Fibroblast of lung (primary cell): ENCODE results near the gene MEF2A. TPM values are rescaled to one million over a fixed set of nuclear protein-coding genes. Genes with fewer than 3 reads are reported as not detected.

Source experiments
- DNase-seq, 2 donors: peaks; one replicate each; pipeline versions ENCODE4 v3.0.0 to v3.0.0-alpha.2; 2010; ENCODE audit warnings: low read depth in 2 of 2
- H2AFZ ChIP-seq: 2 replicates; pipeline ENCODE4 v1.5.1; 2012; ENCODE audit warnings: low read length, control low read depth, inconsistent platforms
- H3K27ac ChIP-seq: 2 replicates; pipeline ENCODE4 v1.5.1; 2011; ENCODE audit warnings: low read length, control low read depth; ENCODE audit not compliant: insufficient read depth
- H3K27me3 ChIP-seq: 2 replicates; pipeline ENCODE4 v1.5.1; 2011; ENCODE audit warnings: mild to moderate bottlenecking, low read length; ENCODE audit not compliant: control insufficient read depth, insufficient read depth
- H3K36me3 ChIP-seq: 2 replicates; pipeline ENCODE4 v1.5.1; 2011; ENCODE audit warnings: low read length; ENCODE audit not compliant: control insufficient read depth, insufficient read depth
- H3K4me1 ChIP-seq: 2 replicates; pipeline ENCODE4 v1.5.1; 2011; ENCODE audit warnings: low read length; ENCODE audit not compliant: control insufficient read depth, insufficient read depth; ENCODE audit errors: extremely low read depth
- H3K4me2 ChIP-seq: 2 replicates; pipeline ENCODE4 v1.5.1; 2011; ENCODE audit warnings: low read length, control low read depth; ENCODE audit not compliant: insufficient read depth; ENCODE audit errors: extremely low read depth
- H3K4me3 ChIP-seq, 4 experiments: fragments of 200-600 bp in 1 of 4; sonication (generic) in 1 of 4; replicated peaks in 1 of 4; 2 replicates each; pipeline ENCODE4 v1.5.1; 2011 to 2016; ENCODE audit warnings: low read length in 4 of 4, low read depth in 3 of 4, mild to moderate bottlenecking in 3 of 4, control low read depth in 2 of 4, inconsistent platforms in 1 of 4, mixed read lengths in 1 of 4; ENCODE audit not compliant: insufficient read depth in 1 of 4; ENCODE audit errors: control extremely low read depth in 1 of 4
- H3K79me2 ChIP-seq: 2 replicates; pipeline ENCODE4 v1.5.1; 2012; ENCODE audit warnings: mild to moderate bottlenecking, low read length, inconsistent platforms; ENCODE audit not compliant: control insufficient read depth, insufficient read depth
- H3K9ac ChIP-seq: 2 replicates; pipeline ENCODE4 v1.5.1; 2011; ENCODE audit warnings: mild to moderate bottlenecking, low read length, control low read depth; ENCODE audit not compliant: insufficient read depth
- H3K9me3 ChIP-seq: 2 replicates; pipeline ENCODE4 v1.5.1; 2012; ENCODE audit warnings: low read depth, low read length; ENCODE audit not compliant: control insufficient read depth, insufficient read depth
- H4K20me1 ChIP-seq: 2 replicates; pipeline ENCODE4 v1.5.1; 2011; ENCODE audit warnings: low read length; ENCODE audit not compliant: control insufficient read depth, insufficient read depth; ENCODE audit errors: extremely low read depth
- EZH2 ChIP-seq: IDR thresholded peaks from 2 replicates; pipeline ENCODE4 v1.5.1; 2012; ENCODE audit warnings: low read length, control low read depth, mild to moderate bottlenecking; ENCODE audit errors: missing control alignments
- polyA plus RNA-seq, 2 donors: library from polyadenylated mRNA; depleted of rRNA in 1 of 2; stranded (reverse) in 1 of 2; unstranded in 1 of 2; fragments of >200 nt; gene quantifications; 2 replicates each; pipeline ENCODE4 v1.2.1, GENCODE V29; 2011 to 2012; ENCODE audit warnings: missing spikeins in 1 of 2
- total RNA-seq: library from RNA; depleted of rRNA; stranded (reverse); fragments of >200 nt; gene quantifications from 2 replicates; pipeline ENCODE4 v1.2.1, GENCODE V29; 2014
- TF ChIP-seq, protein P1 (sequence below), 2 donors: IDR thresholded peaks in 1 of 2; conservative IDR thresholded peaks in 1 of 2; 1 replicate in 1 of 2; 2 replicates in 1 of 2; pipeline ENCODE4 v1.5.1; 2011 to 2012; ENCODE audit warnings: low read length in 2 of 2, control low read depth in 1 of 2, inconsistent platforms in 1 of 2, low read depth in 1 of 2, mild to moderate bottlenecking in 1 of 2

The MEF2A gene
- total and polyA plus RNA-seq, 2 donors (not counting 1 experiment from before 2014, with no cell fraction given): 24.6 to 40.4 TPM

DNA sequence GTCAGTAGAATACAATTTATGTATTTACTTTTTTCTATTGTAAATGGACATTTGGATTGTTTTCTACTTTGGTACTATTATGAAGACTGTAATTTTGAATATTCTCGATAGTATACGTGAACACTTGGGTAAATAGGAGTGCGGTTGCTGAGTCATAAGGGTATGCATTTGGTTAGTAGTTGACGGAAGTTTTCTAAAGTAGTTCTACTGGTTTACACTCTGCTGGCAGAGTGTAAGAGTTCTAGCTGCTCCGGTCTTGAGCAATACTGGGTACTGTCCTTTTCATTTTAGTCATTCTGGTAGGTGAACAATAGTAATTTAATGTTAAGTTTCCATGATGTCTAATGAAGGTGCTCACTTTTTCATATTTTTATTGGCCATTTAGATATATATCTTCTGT, 70.0 kb downstream of the MEF2A start:
- Histone ChIP-seq H3K4me3 (no peak overlapping the region), H3K79me2 (peaks cover 1% of the 10 kb centered on the region), H3K9me3 (no peaks in the 10 kb centered on the region), H4K20me1 (no peaks in the 10 kb centered on the region), H3K9ac (no peak overlapping the region), H3K4me1 (no peaks in the 10 kb centered on the region), H3K4me2 (no peak overlapping the region), H2AFZ (no peak overlapping the region), H3K36me3 (no peaks in the 10 kb centered on the region), H3K27ac (no peak overlapping the region), H3K27me3 (no peaks in the 10 kb centered on the region)
- TF ChIP-seq, protein P1, sequence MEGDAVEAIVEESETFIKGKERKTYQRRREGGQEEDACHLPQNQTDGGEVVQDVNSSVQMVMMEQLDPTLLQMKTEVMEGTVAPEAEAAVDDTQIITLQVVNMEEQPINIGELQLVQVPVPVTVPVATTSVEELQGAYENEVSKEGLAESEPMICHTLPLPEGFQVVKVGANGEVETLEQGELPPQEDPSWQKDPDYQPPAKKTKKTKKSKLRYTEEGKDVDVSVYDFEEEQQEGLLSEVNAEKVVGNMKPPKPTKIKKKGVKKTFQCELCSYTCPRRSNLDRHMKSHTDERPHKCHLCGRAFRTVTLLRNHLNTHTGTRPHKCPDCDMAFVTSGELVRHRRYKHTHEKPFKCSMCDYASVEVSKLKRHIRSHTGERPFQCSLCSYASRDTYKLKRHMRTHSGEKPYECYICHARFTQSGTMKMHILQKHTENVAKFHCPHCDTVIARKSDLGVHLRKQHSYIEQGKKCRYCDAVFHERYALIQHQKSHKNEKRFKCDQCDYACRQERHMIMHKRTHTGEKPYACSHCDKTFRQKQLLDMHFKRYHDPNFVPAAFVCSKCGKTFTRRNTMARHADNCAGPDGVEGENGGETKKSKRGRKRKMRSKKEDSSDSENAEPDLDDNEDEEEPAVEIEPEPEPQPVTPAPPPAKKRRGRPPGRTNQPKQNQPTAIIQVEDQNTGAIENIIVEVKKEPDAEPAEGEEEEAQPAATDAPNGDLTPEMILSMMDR (conservative IDR thresholded peaks at IDR 0.05 in 1 of 2, IDR thresholded peaks at IDR 0.05 in 1 of 2; ENCODE audit: low read depth in 1 of 2, low read length in 2 of 2): no peak
- TF ChIP-seq EZH2: no peak
- DNase-seq: no peak

DNA sequence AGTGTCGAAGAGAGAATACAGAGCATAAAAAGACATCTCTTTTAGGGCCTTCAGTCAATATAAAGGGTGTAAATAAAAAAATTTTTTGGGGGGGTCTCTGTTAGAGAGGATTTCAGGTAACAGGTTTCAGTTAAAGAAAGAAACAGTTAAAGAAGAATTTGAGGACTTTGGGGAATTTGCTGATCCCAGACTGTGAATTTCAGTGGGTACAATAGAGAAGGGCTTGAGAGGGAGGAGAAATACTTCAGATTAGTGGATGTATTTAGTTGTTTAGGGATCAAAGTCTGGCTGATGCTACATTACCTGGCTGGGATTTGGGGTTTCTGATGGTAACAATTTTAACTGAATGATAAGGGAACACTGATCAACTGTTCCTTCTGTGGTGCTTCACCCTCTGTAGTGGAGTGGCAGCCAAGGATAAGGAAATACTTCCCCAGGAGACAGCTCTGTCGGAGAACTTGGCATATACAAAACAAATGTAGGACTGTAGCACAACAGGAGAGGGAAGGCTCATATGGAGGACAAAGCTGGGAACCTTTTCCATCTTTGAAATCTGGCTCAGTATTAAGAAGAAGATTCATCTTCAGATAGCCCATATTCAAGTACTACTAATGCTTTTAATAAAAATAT, 79.2 kb downstream of the MEF2A start:
- Histone ChIP-seq H3K9ac (no peak overlapping the region), H3K4me3 (no peak overlapping the region), H3K27me3 (no peaks in the 10 kb centered on the region), H3K27ac (no peak overlapping the region), H3K9me3 (no peaks in the 10 kb centered on the region), H4K20me1 (no peaks in the 10 kb centered on the region), H2AFZ (no peak overlapping the region), H3K36me3 (no peaks in the 10 kb centered on the region), H3K4me1 (no peaks in the 10 kb centered on the region), H3K79me2 (no peaks in the 10 kb centered on the region), H3K4me2 (no peak overlapping the region)
- TF ChIP-seq EZH2: no peak
- TF ChIP-seq, protein P1 (conservative IDR thresholded peaks at IDR 0.05 in 1 of 2, IDR thresholded peaks at IDR 0.05 in 1 of 2; ENCODE audit: low read depth in 1 of 2, low read length in 2 of 2): no peak
- no peak for DNase-seq

DNA sequence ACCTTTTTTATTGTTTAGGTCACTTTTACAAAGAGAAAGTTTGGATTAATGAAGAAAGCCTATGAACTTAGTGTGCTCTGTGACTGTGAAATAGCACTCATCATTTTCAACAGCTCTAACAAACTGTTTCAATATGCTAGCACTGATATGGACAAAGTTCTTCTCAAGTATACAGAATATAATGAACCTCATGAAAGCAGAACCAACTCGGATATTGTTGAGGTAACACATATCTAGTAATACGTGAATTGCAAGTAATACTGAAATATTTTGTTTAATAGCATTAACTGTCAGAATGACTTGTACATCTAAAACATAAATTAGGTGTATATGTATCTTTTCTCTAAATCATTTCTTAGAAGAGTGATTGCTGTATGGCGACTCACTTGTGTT, 79.8 kb downstream of the MEF2A start:
- H2AFZ ChIP-seq: no peak overlapping the region
- TF ChIP-seq EZH2: no peak
- TF ChIP-seq, protein P1 (conservative IDR thresholded peaks at IDR 0.05 in 1 of 2, IDR thresholded peaks at IDR 0.05 in 1 of 2; ENCODE audit: low read depth in 1 of 2, low read length in 2 of 2): no peak
- H3K4me3 ChIP-seq: no peak overlapping the region
- H3K9ac ChIP-seq: no peak overlapping the region
- no peak overlapping the region for H3K4me2 ChIP-seq
- no peaks in the 10 kb centered on the region for H3K36me3 ChIP-seq
- H3K4me1 ChIP-seq: no peaks in the 10 kb centered on the region
- H3K27me3 ChIP-seq: no peaks in the 10 kb centered on the region
- no peaks in the 10 kb centered on the region for H3K79me2 ChIP-seq
- no peak overlapping the region for H3K27ac ChIP-seq
- no peaks in the 10 kb centered on the region for H4K20me1 ChIP-seq
- H3K9me3 ChIP-seq: no peaks in the 10 kb centered on the region
- DNase-seq: no peak
